ENCODE measurements around the gene ARHGEF4. TPM values are rescaled to one million over a fixed set of nuclear protein-coding genes. Genes with fewer than 3 reads are reported as not detected.

ARHGEF4 gene
- total RNA-seq, 1 donor from 2014 or later = 2.6 TPM

GRCh38 chr2:130882991-130883390 is 46.3 kb downstream of the ARHGEF4 start:
- no peak for DNase-seq (ENCODE audit: extremely low spot score, unreplicated experiment)

GRCh38 chr2:130883496-130883895 is 46.8 kb downstream of the ARHGEF4 start:
- Mint-ChIP-seq H3K27me3 (ENCODE audit: unreplicated experiment) (peaks cover 12% of the 10 kb centered on the region), H3K36me3 (ENCODE audit: unreplicated experiment) (no peaks in the 10 kb centered on the region), H3K9me3 (ENCODE audit: unreplicated experiment) (no peaks in the 10 kb centered on the region), H3K4me3 (ENCODE audit: unreplicated experiment) (no peak overlapping the region), H3K4me1 (ENCODE audit: unreplicated experiment) (no peaks in the 10 kb centered on the region), H3K27ac (ENCODE audit: unreplicated experiment) (no peak overlapping the region)
- DNase-seq (ENCODE audit: extremely low spot score, unreplicated experiment) = no peak
- no peak for TF ChIP-seq CTCF (IDR thresholded peaks at IDR 0.05)

More at GRCh38 chr2:130882991-130883390, 46.3 kb downstream of the ARHGEF4 start:
- TF ChIP-seq CTCF (IDR thresholded peaks at IDR 0.05) = no peak
- Mint-ChIP-seq H3K4me1 (ENCODE audit: unreplicated experiment) (no peaks in the 10 kb centered on the region), H3K9me3 (ENCODE audit: unreplicated experiment) (no peaks in the 10 kb centered on the region), H3K36me3 (ENCODE audit: unreplicated experiment) (no peaks in the 10 kb centered on the region), H3K27me3 (ENCODE audit: unreplicated experiment) (peaks cover 11% of the 10 kb centered on the region), H3K4me3 (ENCODE audit: unreplicated experiment) (no peak overlapping the region), H3K27ac (ENCODE audit: unreplicated experiment) (no peak overlapping the region)

- H3K36me3 Mint-ChIP-seq (ENCODE audit: unreplicated experiment) = no peaks in the 10 kb centered on the region
- no peaks in the 10 kb centered on the region for H3K9me3 Mint-ChIP-seq (ENCODE audit: unreplicated experiment)
- H3K4me1 Mint-ChIP-seq (ENCODE audit: unreplicated experiment) = no peaks in the 10 kb centered on the region
- H3K27me3 Mint-ChIP-seq (ENCODE audit: unreplicated experiment) = peaks cover 12% of the 10 kb centered on the region
- H3K4me3 Mint-ChIP-seq (ENCODE audit: unreplicated experiment) = no peak overlapping the region
- no peak for TF ChIP-seq CTCF (IDR thresholded peaks at IDR 0.05)
- no peak for DNase-seq (ENCODE audit: extremely low spot score, unreplicated experiment)
- H3K27ac Mint-ChIP-seq (ENCODE audit: unreplicated experiment) = no peak overlapping the region
These were observed 47.3 kb downstream of the ARHGEF4 start for GRCh38 chr2:130884013-130884412.

- no peak overlapping the region for H3K27ac Mint-ChIP-seq (ENCODE audit: unreplicated experiment)
- no peaks in the 10 kb centered on the region for H3K9me3 Mint-ChIP-seq (ENCODE audit: unreplicated experiment)
- no peak overlapping the region for H3K4me3 Mint-ChIP-seq (ENCODE audit: unreplicated experiment)
- peaks cover 12% of the 10 kb centered on the region for H3K27me3 Mint-ChIP-seq (ENCODE audit: unreplicated experiment)
- no peaks in the 10 kb centered on the region for H3K4me1 Mint-ChIP-seq (ENCODE audit: unreplicated experiment)
- no peak for TF ChIP-seq CTCF (IDR thresholded peaks at IDR 0.05)
- no peak for DNase-seq (ENCODE audit: extremely low spot score, unreplicated experiment)
- H3K36me3 Mint-ChIP-seq (ENCODE audit: unreplicated experiment) = no peaks in the 10 kb centered on the region
These were observed 47.8 kb downstream of the ARHGEF4 start for GRCh38 chr2:130884503-130884902.

GRCh38 chr2:130887643-130888042 is 50.9 kb downstream of the ARHGEF4 start:
- Mint-ChIP-seq H3K4me1 (ENCODE audit: unreplicated experiment) (no peaks in the 10 kb centered on the region), H3K27ac (ENCODE audit: unreplicated experiment) (no peak overlapping the region), H3K9me3 (ENCODE audit: unreplicated experiment) (no peaks in the 10 kb centered on the region), H3K27me3 (ENCODE audit: unreplicated experiment) (peaks cover 12% of the 10 kb centered on the region), H3K4me3 (ENCODE audit: unreplicated experiment) (no peak overlapping the region), H3K36me3 (ENCODE audit: unreplicated experiment) (no peaks in the 10 kb centered on the region)
- TF ChIP-seq CTCF (IDR thresholded peaks at IDR 0.05) = no peak
- no peak for DNase-seq (ENCODE audit: extremely low spot score, unreplicated experiment)

All from osteocyte (in vitro differentiated cells).